ENCODE measurements around the gene KANSL1. TPM values are rescaled to one million over a fixed set of nuclear protein-coding genes. Genes with fewer than 3 reads are reported as not detected.

KANSL1 gene
- total and polyA plus RNA-seq, 10 of the 15 experiments (the other 5 are each of a cell fraction or from before 2014, with no cell fraction given) = 4.7 to 60.6 (median 28.0) TPM

DNA sequence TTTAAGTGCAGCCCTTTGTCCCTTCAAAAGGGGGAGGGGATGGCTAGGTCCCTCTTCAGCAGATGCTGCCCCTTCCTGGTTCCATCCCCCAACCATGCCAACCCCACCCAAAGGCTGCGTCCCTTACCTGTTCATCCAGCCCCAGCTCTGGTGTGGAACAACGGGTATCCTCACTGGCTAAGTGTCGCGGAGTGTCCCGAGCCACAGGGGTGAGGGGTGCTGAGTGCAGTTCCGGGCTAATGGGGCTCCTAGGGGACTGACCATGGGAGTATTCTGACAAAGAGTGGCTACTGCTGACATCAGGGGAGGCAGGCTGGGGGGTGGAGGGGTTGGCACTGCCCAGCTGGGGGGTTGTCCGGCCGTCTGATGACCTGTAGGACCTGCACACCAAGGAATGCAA is 161.3 kb downstream of the KANSL1 start:
- H3K4me2 ChIP-seq (ENCODE audit: control insufficient read depth, insufficient read depth) = no peak overlapping the region
- intact Hi-C loops (cut with micrococcal nuclease; ENCODE audit: unreplicated experiment) = no loop called here
- ChIA-PET CTCF (interaction anchor here (0.6 kb wide), 1 partner anchor 30 kb away, joined by 3 read pairs; no protein-coding TSS in a partner anchor), POLR2A (no interaction called here), RAD21 (ENCODE audit: unreplicated experiment) (no interaction called here), SMC1A (ENCODE audit: uncharacterized antibody, unreplicated experiment) (no interaction called here)
- no peak overlapping the region for H2AFZ ChIP-seq (ENCODE audit: control insufficient read depth, low read depth, low read length)
- H3K36me3 ChIP-seq (ENCODE audit: control insufficient read depth in 2 of 2, insufficient read depth in 2 of 2, low read length in 1 of 2) = peaks cover 26 to 43% of the 10 kb centered on the region in 2 experiments
- no TSS peak for BruUV-seq (replicated peaks)
- no peak overlapping the region for H3K27ac ChIP-seq (ENCODE audit: control insufficient read depth, insufficient read depth)
- TF ChIP-seq SMAD5 (IDR thresholded peaks at IDR 0.05; ENCODE audit: low read depth) (no peak), ZNF274 (IDR thresholded peaks at IDR 0.05; ENCODE audit: insufficient read depth, insufficient read length) (no peak), NRF1 (conservative IDR thresholded peaks at IDR 0.05; ENCODE audit: low read depth, low read length) (no peak), CHD4 (IDR thresholded peaks at IDR 0.05) (no peak), WRNIP1 (IDR thresholded peaks at IDR 0.05; ENCODE audit: borderline replicate concordance, low read depth, low read length) (no peak)
- TF ChIP-seq, protein P1, sequence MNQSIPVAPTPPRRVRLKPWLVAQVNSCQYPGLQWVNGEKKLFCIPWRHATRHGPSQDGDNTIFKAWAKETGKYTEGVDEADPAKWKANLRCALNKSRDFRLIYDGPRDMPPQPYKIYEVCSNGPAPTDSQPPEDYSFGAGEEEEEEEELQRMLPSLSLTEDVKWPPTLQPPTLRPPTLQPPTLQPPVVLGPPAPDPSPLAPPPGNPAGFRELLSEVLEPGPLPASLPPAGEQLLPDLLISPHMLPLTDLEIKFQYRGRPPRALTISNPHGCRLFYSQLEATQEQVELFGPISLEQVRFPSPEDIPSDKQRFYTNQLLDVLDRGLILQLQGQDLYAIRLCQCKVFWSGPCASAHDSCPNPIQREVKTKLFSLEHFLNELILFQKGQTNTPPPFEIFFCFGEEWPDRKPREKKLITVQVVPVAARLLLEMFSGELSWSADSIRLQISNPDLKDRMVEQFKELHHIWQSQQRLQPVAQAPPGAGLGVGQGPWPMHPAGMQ (IDR thresholded peaks at IDR 0.05; ENCODE audit: borderline replicate concordance) = no peak
- TF ChIP-seq, protein P2, sequence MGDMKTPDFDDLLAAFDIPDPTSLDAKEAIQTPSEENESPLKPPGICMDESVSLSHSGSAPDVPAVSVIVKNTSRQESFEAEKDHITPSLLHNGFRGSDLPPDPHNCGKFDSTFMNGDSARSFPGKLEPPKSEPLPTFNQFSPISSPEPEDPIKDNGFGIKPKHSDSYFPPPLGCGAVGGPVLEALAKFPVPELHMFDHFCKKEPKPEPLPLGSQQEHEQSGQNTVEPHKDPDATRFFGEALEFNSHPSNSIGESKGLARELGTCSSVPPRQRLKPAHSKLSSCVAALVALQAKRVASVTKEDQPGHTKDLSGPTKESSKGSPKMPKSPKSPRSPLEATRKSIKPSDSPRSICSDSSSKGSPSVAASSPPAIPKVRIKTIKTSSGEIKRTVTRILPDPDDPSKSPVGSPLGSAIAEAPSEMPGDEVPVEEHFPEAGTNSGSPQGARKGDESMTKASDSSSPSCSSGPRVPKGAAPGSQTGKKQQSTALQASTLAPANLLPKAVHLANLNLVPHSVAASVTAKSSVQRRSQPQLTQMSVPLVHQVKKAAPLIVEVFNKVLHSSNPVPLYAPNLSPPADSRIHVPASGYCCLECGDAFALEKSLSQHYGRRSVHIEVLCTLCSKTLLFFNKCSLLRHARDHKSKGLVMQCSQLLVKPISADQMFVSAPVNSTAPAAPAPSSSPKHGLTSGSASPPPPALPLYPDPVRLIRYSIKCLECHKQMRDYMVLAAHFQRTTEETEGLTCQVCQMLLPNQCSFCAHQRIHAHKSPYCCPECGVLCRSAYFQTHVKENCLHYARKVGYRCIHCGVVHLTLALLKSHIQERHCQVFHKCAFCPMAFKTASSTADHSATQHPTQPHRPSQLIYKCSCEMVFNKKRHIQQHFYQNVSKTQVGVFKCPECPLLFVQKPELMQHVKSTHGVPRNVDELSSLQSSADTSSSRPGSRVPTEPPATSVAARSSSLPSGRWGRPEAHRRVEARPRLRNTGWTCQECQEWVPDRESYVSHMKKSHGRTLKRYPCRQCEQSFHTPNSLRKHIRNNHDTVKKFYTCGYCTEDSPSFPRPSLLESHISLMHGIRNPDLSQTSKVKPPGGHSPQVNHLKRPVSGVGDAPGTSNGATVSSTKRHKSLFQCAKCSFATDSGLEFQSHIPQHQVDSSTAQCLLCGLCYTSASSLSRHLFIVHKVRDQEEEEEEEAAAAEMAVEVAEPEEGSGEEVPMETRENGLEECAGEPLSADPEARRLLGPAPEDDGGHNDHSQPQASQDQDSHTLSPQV (IDR thresholded peaks at IDR 0.05) = no peak
- no peak overlapping the region for H3K9ac ChIP-seq (ENCODE audit: control insufficient read depth, insufficient read depth, low read length)
- H3K4me3 ChIP-seq = no peak overlapping the region
- FAIRE-seq = no peak
- no peaks in the 10 kb centered on the region for H3K9me3 ChIP-seq (replicated peaks; ENCODE audit: control insufficient read depth, insufficient read depth, low read length)
- no peak for DNase-seq (ENCODE audit: low read depth, low spot score)
- H3K79me2 ChIP-seq (ENCODE audit: control insufficient read depth, insufficient read depth, low read length) = no peaks in the 10 kb centered on the region
- in situ Hi-C loops (cut with MboI) = no loop called here
- no peaks in the 10 kb centered on the region for H3K27me3 ChIP-seq (replicated peaks in 1 of 2; ENCODE audit: control insufficient read depth in 2 of 2, insufficient read depth in 2 of 2, low read length in 1 of 2)
- H3K4me1 ChIP-seq (ENCODE audit: control insufficient read depth, insufficient read depth, low read length) = peaks cover 15% of the 10 kb centered on the region
- no peak for ATAC-seq
- H4K20me1 ChIP-seq (ENCODE audit: control insufficient read depth, insufficient read depth) = no peaks in the 10 kb centered on the region
- WGBS (ENCODE audit: insufficient coverage, insufficient replicate concordance, low lambda C conversion rate, missing lambda C conversion rate) = 93% methylated on average over 8 of the region's 8 CpGs
